SU-DHL-6 (cell line): ENCODE measurements around the gene SP2.

Experiments
- H2AFZ ChIP-seq: fragments of 200-600 bp; sonication (generic); 2 replicates; pipeline ENCODE4 v1.6.1; 2014; ENCODE audit warnings: low read depth, mild to moderate bottlenecking, moderate library complexity, mixed read lengths, antibody characterized with exemption, low read length; ENCODE audit not compliant: severe bottlenecking
- H3F3A ChIP-seq: fragments of 200-600 bp; shearing (Covaris generic); 2 replicates; pipeline ENCODE4 v1.6.0; 2016; ENCODE audit warnings: antibody characterized with exemption, mild to moderate bottlenecking; ENCODE audit not compliant: insufficient read depth
- H3K27ac ChIP-seq: fragments of 200-600 bp; sonication (generic); 2 replicates; pipeline ENCODE4 v1.5.1; 2016; ENCODE audit warnings: low read depth, mild to moderate bottlenecking, low read length, moderate library complexity, mixed read lengths
- H3K27me3 ChIP-seq: fragments of 200-600 bp; sonication (generic), shearing (Covaris generic); 2 replicates; pipeline ENCODE4 v1.6.0; 2014; ENCODE audit warnings: mild to moderate bottlenecking, low read length
- H3K36me3 ChIP-seq: fragments of 200-600 bp; sonication (generic); 2 replicates; pipeline ENCODE4 v1.6.1; 2014; ENCODE audit warnings: mild to moderate bottlenecking, low read length, mixed read lengths
- H3K4me2 ChIP-seq: fragments of 300-600, 200-600 bp; shearing (Covaris generic), sonication (generic); 2 replicates; pipeline ENCODE4 v1.6.0; 2014; ENCODE audit warnings: low read length, low read depth, mild to moderate bottlenecking; ENCODE audit not compliant: poor library complexity, severe bottlenecking
- H3K4me3 ChIP-seq: fragments of 200-600 bp; sonication (generic); 2 replicates; pipeline ENCODE4 v1.5.1; 2014; ENCODE audit warnings: antibody characterized with exemption, low read length, mild to moderate bottlenecking, mixed read lengths; ENCODE audit not compliant: insufficient read depth, poor library complexity, severe bottlenecking
- H3K79me2 ChIP-seq: fragments of 200-600 bp; sonication (generic); 2 replicates; pipeline ENCODE4 v1.6.1; 2014; ENCODE audit warnings: mild to moderate bottlenecking, low read length, moderate library complexity; ENCODE audit not compliant: insufficient read depth
- H3K9ac ChIP-seq: fragments of 200-600 bp; sonication (generic); 2 replicates; pipeline ENCODE4 v1.7.0; 2014; ENCODE audit warnings: mild to moderate bottlenecking, low read length
- H3K9me2 ChIP-seq: fragments of 200-600 bp; sonication (generic); replicated peaks from 2 replicates; pipeline ENCODE4 v1.6.1; 2014; ENCODE audit warnings: low read length; ENCODE audit not compliant: insufficient read depth
- H3K9me3 ChIP-seq: fragments of 200-600 bp; sonication (generic); 2 replicates; pipeline ENCODE4 v1.6.1; 2014; ENCODE audit warnings: low read length, mixed read lengths; ENCODE audit not compliant: insufficient read depth
- H4K20me1 ChIP-seq: fragments of 200-600 bp; sonication (generic); 2 replicates; pipeline ENCODE4 v1.6.1; 2014; ENCODE audit warnings: low read depth, mild to moderate bottlenecking, antibody characterized with exemption, low read length, moderate library complexity, mixed read lengths
- CTCF ChIP-seq: fragments of 200-600 bp; sonication (generic); IDR thresholded peaks from one replicate; pipeline ENCODE4 v1.5.1; 2017; ENCODE audit warnings: antibody characterized with exemption, mild to moderate bottlenecking, low read length, moderate library complexity; ENCODE audit not compliant: insufficient read depth, poor library complexity, severe bottlenecking
- EZH2phosphoT487 ChIP-seq: fragments of 200-600 bp; sonication (generic), shearing (Covaris generic); conservative IDR thresholded peaks from 2 replicates; pipeline ENCODE4 v1.6.1; 2018; ENCODE audit warnings: mild to moderate bottlenecking, antibody characterized with exemption, low read length, moderate library complexity, mixed read lengths

SP2 gene

GRCh38 chr17:47851764-47852112 is 44.3 kb upstream of the SP2 start:
- H3K9ac ChIP-seq, result no peak overlapping the region
- H3K36me3 ChIP-seq, result no peaks in the 10 kb centered on the region
- H3K9me3 ChIP-seq, result no peaks in the 10 kb centered on the region
- no peaks in the 10 kb centered on the region for H3K79me2 ChIP-seq
- TF ChIP-seq EZH2phosphoT487, result no peak
- no peak for TF ChIP-seq CTCF
- no peak overlapping the region for H3K4me2 ChIP-seq
- no peak overlapping the region for H2AFZ ChIP-seq
- no peaks in the 10 kb centered on the region for H3K9me2 ChIP-seq
- no peak overlapping the region for H3K27ac ChIP-seq
- no peaks in the 10 kb centered on the region for H3K27me3 ChIP-seq
- H4K20me1 ChIP-seq, result no peaks in the 10 kb centered on the region
- no peak overlapping the region for H3K4me3 ChIP-seq
- no peaks in the 10 kb centered on the region for H3F3A ChIP-seq

- H3F3A ChIP-seq, result no peaks in the 10 kb centered on the region
- TF ChIP-seq CTCF (no peak), EZH2phosphoT487 (peak; percentile 97)
- H3K36me3 ChIP-seq, result no peaks in the 10 kb centered on the region
- H3K4me2 ChIP-seq, result no peak overlapping the region
- H3K9ac ChIP-seq, result no peak overlapping the region
- H2AFZ ChIP-seq, result no peak overlapping the region
- no peaks in the 10 kb centered on the region for H3K79me2 ChIP-seq
- no peaks in the 10 kb centered on the region for H3K9me3 ChIP-seq
- H3K9me2 ChIP-seq, result no peaks in the 10 kb centered on the region
- H4K20me1 ChIP-seq, result no peaks in the 10 kb centered on the region
- no peak overlapping the region for H3K27ac ChIP-seq
- H3K4me3 ChIP-seq, result no peak overlapping the region
- H3K27me3 ChIP-seq, result no peaks in the 10 kb centered on the region
Observed at GRCh38 chr17:47852113-47852949, 43.7 kb upstream of the SP2 start.

GRCh38 chr17:47853616-47854015 is 42.4 kb upstream of the SP2 start:
- Histone ChIP-seq H3K9me2 (no peaks in the 10 kb centered on the region), H3K4me3 (no peak overlapping the region), H3K79me2 (no peaks in the 10 kb centered on the region), H3K36me3 (no peaks in the 10 kb centered on the region), H3K9ac (no peak overlapping the region), H3K4me2 (no peak overlapping the region), H4K20me1 (no peaks in the 10 kb centered on the region), H3K27me3 (no peaks in the 10 kb centered on the region), H3F3A (no peaks in the 10 kb centered on the region), H3K9me3 (no peaks in the 10 kb centered on the region), H2AFZ (no peak overlapping the region), H3K27ac (no peak overlapping the region)
- TF ChIP-seq EZH2phosphoT487 (no peak), CTCF (no peak)
